MM.1S (cell line): Measurements from ENCODE around the gene CD40.

Experiments used
- DNase-seq: peaks from one replicate; pipeline ENCODE4 v3.0.0-alpha.2; 2015
- H2AFZ ChIP-seq: fragments of 300-600 bp; sonication (generic); 2 replicates; pipeline ENCODE4 v1.6.0; 2016; ENCODE audit warnings: antibody characterized with exemption, low read length
- H3F3A ChIP-seq: fragments of 300-600 bp; sonication (generic); 2 replicates; pipeline ENCODE4 v1.6.1; 2016; ENCODE audit warnings: mild to moderate bottlenecking, antibody characterized with exemption, low read length, moderate library complexity, mixed read lengths; ENCODE audit not compliant: insufficient read depth
- H3K27ac ChIP-seq: fragments of 300-600 bp; sonication (generic); 2 replicates; pipeline ENCODE4 v1.5.1; 2016; ENCODE audit warnings: mild to moderate bottlenecking, low read length
- H3K27me3 ChIP-seq: fragments of 300-600 bp; sonication (generic); replicated peaks from 2 replicates; pipeline ENCODE4 v1.6.0; 2016; ENCODE audit warnings: low read length; ENCODE audit not compliant: insufficient read depth
- H3K36me3 ChIP-seq: fragments of 300-600 bp; sonication (generic); replicated peaks from 2 replicates; pipeline ENCODE4 v1.6.1; 2016; ENCODE audit warnings: mild to moderate bottlenecking, low read length, mixed read lengths; ENCODE audit not compliant: insufficient read depth
- H3K4me1 ChIP-seq: fragments of 300-600 bp; sonication (generic); 2 replicates; pipeline ENCODE4 v1.6.1; 2016; ENCODE audit warnings: low read length, mixed read lengths
- H3K4me2 ChIP-seq: fragments of 300-600 bp; sonication (generic); 2 replicates; pipeline ENCODE4 v1.6.0; 2016; ENCODE audit warnings: low read depth, low read length
- H3K4me3 ChIP-seq: fragments of 300-600 bp; sonication (generic); 2 replicates; pipeline ENCODE4 v1.5.1; 2016; ENCODE audit warnings: low read length, mixed read lengths
- H3K79me2 ChIP-seq: fragments of 300-600 bp; sonication (generic); 2 replicates; pipeline ENCODE4 v1.6.1; 2016; ENCODE audit warnings: mixed run types, low read length, mixed read lengths
- H3K9ac ChIP-seq: fragments of 300-600 bp; sonication (generic); 2 replicates; pipeline ENCODE4 v1.6.1; 2016; ENCODE audit warnings: low read length, mixed read lengths
- H3K9me2 ChIP-seq: fragments of 300-600 bp; sonication (generic); replicated peaks from 2 replicates; pipeline ENCODE4 v1.6.1; 2016; ENCODE audit warnings: mild to moderate bottlenecking, low read length, mixed read lengths; ENCODE audit not compliant: insufficient read depth
- H3K9me3 ChIP-seq: fragments of 300-600 bp; sonication (generic); replicated peaks from 2 replicates; pipeline ENCODE4 v1.6.1; 2016; ENCODE audit warnings: mild to moderate bottlenecking, low read length, mixed read lengths; ENCODE audit not compliant: insufficient read depth
- H4K20me1 ChIP-seq: fragments of 300-600 bp; sonication (generic); 2 replicates; pipeline ENCODE4 v1.6.1; 2016; ENCODE audit warnings: mild to moderate bottlenecking, low read length, moderate library complexity, mixed read lengths; ENCODE audit not compliant: insufficient read depth
- EZH2 ChIP-seq: fragments of 300-600 bp; sonication (generic); optimal IDR thresholded peaks from 2 replicates; pipeline ENCODE3; 2017; ENCODE audit warnings: low read depth, mild to moderate bottlenecking, antibody characterized with exemption, low read length, mixed read lengths
- EZH2phosphoT487 ChIP-seq: fragments of 300-600 bp; sonication (generic); IDR thresholded peaks from 2 replicates; pipeline ENCODE4 v1.6.1; 2018; ENCODE audit warnings: antibody characterized with exemption, low read length
- TF ChIP-seq, protein P1 (sequence below): fragments of 300-600 bp; sonication (generic); IDR thresholded peaks from 2 replicates; pipeline ENCODE4 v1.5.1; 2016; ENCODE audit warnings: antibody characterized with exemption, low read length, mixed read lengths

CD40 gene

DNA sequence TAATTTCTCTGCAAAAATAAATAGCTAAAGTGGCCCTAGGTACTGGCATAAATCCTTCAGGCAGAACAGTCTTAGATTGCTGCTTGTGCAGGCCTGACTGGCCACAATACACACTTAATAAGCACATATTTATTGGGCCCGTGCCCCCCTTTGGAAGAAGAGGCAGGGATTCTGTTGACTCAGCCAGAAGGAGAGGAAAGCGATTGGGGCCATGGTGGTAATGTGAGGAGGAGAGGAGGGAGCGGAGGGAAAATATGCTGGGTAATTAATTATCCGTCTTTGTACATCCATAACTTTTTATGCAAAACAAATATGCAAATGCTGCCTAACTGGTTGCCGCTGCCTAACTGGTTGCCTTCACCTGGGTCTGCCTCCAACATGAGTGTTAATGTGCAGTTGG is 36.2 kb downstream of the CD40 start:
- no peaks in the 10 kb centered on the region for H3K79me2 ChIP-seq
- H4K20me1 ChIP-seq: no peaks in the 10 kb centered on the region
- H3K9me2 ChIP-seq: no peaks in the 10 kb centered on the region
- DNase-seq: no peak
- TF ChIP-seq, protein P1, sequence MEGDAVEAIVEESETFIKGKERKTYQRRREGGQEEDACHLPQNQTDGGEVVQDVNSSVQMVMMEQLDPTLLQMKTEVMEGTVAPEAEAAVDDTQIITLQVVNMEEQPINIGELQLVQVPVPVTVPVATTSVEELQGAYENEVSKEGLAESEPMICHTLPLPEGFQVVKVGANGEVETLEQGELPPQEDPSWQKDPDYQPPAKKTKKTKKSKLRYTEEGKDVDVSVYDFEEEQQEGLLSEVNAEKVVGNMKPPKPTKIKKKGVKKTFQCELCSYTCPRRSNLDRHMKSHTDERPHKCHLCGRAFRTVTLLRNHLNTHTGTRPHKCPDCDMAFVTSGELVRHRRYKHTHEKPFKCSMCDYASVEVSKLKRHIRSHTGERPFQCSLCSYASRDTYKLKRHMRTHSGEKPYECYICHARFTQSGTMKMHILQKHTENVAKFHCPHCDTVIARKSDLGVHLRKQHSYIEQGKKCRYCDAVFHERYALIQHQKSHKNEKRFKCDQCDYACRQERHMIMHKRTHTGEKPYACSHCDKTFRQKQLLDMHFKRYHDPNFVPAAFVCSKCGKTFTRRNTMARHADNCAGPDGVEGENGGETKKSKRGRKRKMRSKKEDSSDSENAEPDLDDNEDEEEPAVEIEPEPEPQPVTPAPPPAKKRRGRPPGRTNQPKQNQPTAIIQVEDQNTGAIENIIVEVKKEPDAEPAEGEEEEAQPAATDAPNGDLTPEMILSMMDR: no peak
- no peak for TF ChIP-seq EZH2
- no peak for TF ChIP-seq EZH2phosphoT487
- H3K4me1 ChIP-seq: no peaks in the 10 kb centered on the region
- no peak overlapping the region for H3K4me3 ChIP-seq
- peaks cover 85% of the 10 kb centered on the region for H3K27me3 ChIP-seq
- H3K4me2 ChIP-seq: no peak overlapping the region
- H3K27ac ChIP-seq: no peak overlapping the region
- no peaks in the 10 kb centered on the region for H3K9me3 ChIP-seq
- H3K9ac ChIP-seq: no peak overlapping the region
- no peak overlapping the region for H2AFZ ChIP-seq
- no peaks in the 10 kb centered on the region for H3K36me3 ChIP-seq
- H3F3A ChIP-seq: no peaks in the 10 kb centered on the region

DNA sequence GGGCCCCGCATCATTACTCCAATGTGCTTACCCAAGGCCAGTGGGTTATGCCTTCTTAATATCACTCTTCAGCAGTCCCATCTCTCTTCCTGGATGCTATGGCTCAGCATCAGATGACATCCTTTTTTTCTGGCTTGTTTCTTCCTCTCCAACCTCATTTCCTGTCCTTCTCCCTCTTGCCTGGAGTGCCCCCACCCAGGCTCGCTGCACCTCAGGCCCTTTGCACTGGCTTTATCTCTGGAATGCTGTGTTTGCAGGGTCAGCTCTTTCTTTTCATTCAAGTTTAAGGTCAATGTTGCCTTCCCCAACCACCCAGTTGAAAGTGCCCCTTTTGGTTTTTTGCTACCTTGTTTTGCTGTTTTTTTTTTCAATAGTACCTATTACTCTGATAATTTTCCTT is 36.7 kb downstream of the CD40 start:
- TF ChIP-seq EZH2: no peak
- TF ChIP-seq EZH2phosphoT487: no peak
- TF ChIP-seq, protein P1: no peak
- Histone ChIP-seq H3K9me3 (no peaks in the 10 kb centered on the region), H3K9me2 (no peaks in the 10 kb centered on the region), H3K36me3 (no peaks in the 10 kb centered on the region), H3K4me3 (no peak overlapping the region), H3K27me3 (peaks cover 85% of the 10 kb centered on the region), H3K9ac (no peak overlapping the region), H3K79me2 (no peaks in the 10 kb centered on the region), H3F3A (no peaks in the 10 kb centered on the region), H3K4me2 (no peak overlapping the region), H4K20me1 (no peaks in the 10 kb centered on the region), H2AFZ (no peak overlapping the region), H3K4me1 (no peaks in the 10 kb centered on the region), H3K27ac (no peak overlapping the region)
- DNase-seq: no peak

GRCh38 chr20:46156065-46156464 is 38.0 kb downstream of the CD40 start:
- Histone ChIP-seq H3K9me2 (no peaks in the 10 kb centered on the region), H2AFZ (no peak overlapping the region), H3K9ac (no peak overlapping the region), H3K36me3 (no peaks in the 10 kb centered on the region), H3K4me2 (no peak overlapping the region), H3K9me3 (no peaks in the 10 kb centered on the region), H3K27ac (no peak overlapping the region), H3K4me3 (no peak overlapping the region), H3K27me3 (peaks cover 85% of the 10 kb centered on the region), H3K4me1 (no peaks in the 10 kb centered on the region), H4K20me1 (no peaks in the 10 kb centered on the region), H3F3A (no peaks in the 10 kb centered on the region), H3K79me2 (no peaks in the 10 kb centered on the region)
- DNase-seq: no peak
- TF ChIP-seq, protein P1: no peak
- TF ChIP-seq EZH2phosphoT487 (no peak), EZH2 (no peak)
